Aorta (tissue), 5 donors: ENCODE measurements around the gene SCGB3A1. TPM values are rescaled to one million over a fixed set of nuclear protein-coding genes. Genes with fewer than 3 reads are reported as not detected.
A peak's percentile ranks its signal among the peaks of the same experiment; 100 is the strongest.

Source experiments
- ATAC-seq: fragments of 200-7000 bp; cut with Tn5 transposase; one replicate; pipeline ENCODE4 v1.9.1; 2022; ENCODE audit warnings: moderate library complexity; ENCODE audit not compliant: low FRiP score
- DNase-seq, 2 donors: peaks; one replicate each; pipeline ENCODE4 v3.0.0-alpha.2; 2020
- H3K27ac ChIP-seq, 2 donors: one replicate each; pipeline ENCODE4 v1.5.1; 2013; ENCODE audit warnings: low read length in 2 of 2, mild to moderate bottlenecking in 2 of 2, moderate library complexity in 2 of 2, control low read depth in 1 of 2, inconsistent platforms in 1 of 2, low read depth in 1 of 2
- H3K27me3 ChIP-seq, 2 donors: one replicate each; pipeline ENCODE4 v1.6.1; 2013; ENCODE audit warnings: control low read depth in 1 of 2, low read length in 1 of 2, mild to moderate bottlenecking in 1 of 2, moderate library complexity in 1 of 2; ENCODE audit not compliant: insufficient read depth in 2 of 2, control insufficient read depth in 1 of 2
- H3K36me3 ChIP-seq, 2 donors: one replicate each; pipeline ENCODE4 v1.6.1; 2013; ENCODE audit warnings: control low read depth in 1 of 2, low read length in 1 of 2, mild to moderate bottlenecking in 1 of 2; ENCODE audit not compliant: insufficient read depth in 2 of 2, control insufficient read depth in 1 of 2
- H3K4me1 ChIP-seq, 2 donors: one replicate each; pipeline ENCODE4 v1.6.1; 2013; ENCODE audit warnings: low read length in 2 of 2, control low read depth in 1 of 2, mild to moderate bottlenecking in 1 of 2, moderate library complexity in 1 of 2; ENCODE audit not compliant: insufficient read depth in 2 of 2, control insufficient read depth in 1 of 2
- H3K4me3 ChIP-seq, 2 donors: one replicate each; pipeline ENCODE4 v1.5.1; 2013; ENCODE audit warnings: low read length in 2 of 2, control low read depth in 1 of 2, mild to moderate bottlenecking in 1 of 2
- H3K9me3 ChIP-seq: one replicate; pipeline ENCODE4 v1.6.1; 2013; ENCODE audit warnings: mild to moderate bottlenecking, low read length; ENCODE audit not compliant: control insufficient read depth
- WGBS, 2 donors: extraction: QIAGEN DNeasy Blood & Tissue Kit; methylation state at CpG; one replicate each; pipeline ENCODE4 v1.1.7; 2013; 5-methylcytosine and 5-hydroxymethylcytosine counted together
- intact Hi-C, 2 donors: fragments of 100-400 bp; cut with DNase I; formaldehyde crosslinking; loops; one replicate each; pipeline versions ENCODE4 v1.14.2 to v1.15.0; 2022
- polyA plus RNA-seq, 2 donors: library from polyadenylated mRNA; stranded (reverse); fragments of 200-250 nt; gene quantifications; one replicate each; pipeline ENCODE4 v1.2.3, GENCODE V29; 2013
- total RNA-seq, 2 donors: library from RNA; stranded (reverse); fragmentation: NEBNext Ultra II Directional; extraction: Animal tissue kit (Norgen Biotek cat#: 25700); gene quantifications; one replicate each; pipeline ENCODE4 v1.2.1, GENCODE V29; 2021
- donor health status: healthy with polysubstance abuse.
- donor health status: Bipolar disorder and iron deficiency.
- donor health status: DM: no; HTN: no; CAD: no.
- donor health status: DM: no; HTN: no; CAD: no.
- donor health status: DM: yes; HTN: yes; CAD: no.

The SCGB3A1 gene
- total and polyA plus RNA-seq, 4 donors: 2.0 TPM; not detected in 3

DNA sequence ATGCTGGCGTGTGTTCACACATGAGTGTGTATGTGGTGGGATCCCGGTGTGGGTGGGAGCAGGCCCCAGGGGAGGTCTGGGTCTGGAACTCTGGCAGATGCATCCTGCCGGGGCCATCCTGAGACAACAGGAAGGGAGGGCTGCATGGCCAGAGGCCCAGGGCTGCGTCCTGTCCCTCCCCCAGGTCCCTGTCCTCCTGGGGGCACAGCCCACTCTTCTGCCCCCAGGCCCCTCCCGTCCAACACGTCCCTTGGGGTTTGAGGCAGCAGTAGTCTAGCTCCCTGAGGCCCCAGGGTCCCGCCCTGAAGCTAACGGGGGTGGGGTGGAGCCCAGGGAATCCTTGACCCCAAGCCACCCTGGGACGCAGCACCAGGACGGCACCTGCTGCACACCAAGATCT, 41.5 kb upstream of the SCGB3A1 start:
- Histone ChIP-seq H3K36me3 (no peaks in the 10 kb centered on the region), H3K9me3 (no peaks in the 10 kb centered on the region), H3K4me1 (no peaks in the 10 kb centered on the region), H3K27me3 (no peaks in the 10 kb centered on the region), H3K27ac (no peak overlapping the region), H3K4me3 (no peak overlapping the region)
- DNase-seq (peak in 1 of 2 donors; percentile 28), ATAC-seq (peak; percentile 5)
- WGBS, 2 donors: 78 to 81% methylated on average over 8 to 10 of the region's 10 CpGs
- intact Hi-C loops: no loop called here

DNA sequence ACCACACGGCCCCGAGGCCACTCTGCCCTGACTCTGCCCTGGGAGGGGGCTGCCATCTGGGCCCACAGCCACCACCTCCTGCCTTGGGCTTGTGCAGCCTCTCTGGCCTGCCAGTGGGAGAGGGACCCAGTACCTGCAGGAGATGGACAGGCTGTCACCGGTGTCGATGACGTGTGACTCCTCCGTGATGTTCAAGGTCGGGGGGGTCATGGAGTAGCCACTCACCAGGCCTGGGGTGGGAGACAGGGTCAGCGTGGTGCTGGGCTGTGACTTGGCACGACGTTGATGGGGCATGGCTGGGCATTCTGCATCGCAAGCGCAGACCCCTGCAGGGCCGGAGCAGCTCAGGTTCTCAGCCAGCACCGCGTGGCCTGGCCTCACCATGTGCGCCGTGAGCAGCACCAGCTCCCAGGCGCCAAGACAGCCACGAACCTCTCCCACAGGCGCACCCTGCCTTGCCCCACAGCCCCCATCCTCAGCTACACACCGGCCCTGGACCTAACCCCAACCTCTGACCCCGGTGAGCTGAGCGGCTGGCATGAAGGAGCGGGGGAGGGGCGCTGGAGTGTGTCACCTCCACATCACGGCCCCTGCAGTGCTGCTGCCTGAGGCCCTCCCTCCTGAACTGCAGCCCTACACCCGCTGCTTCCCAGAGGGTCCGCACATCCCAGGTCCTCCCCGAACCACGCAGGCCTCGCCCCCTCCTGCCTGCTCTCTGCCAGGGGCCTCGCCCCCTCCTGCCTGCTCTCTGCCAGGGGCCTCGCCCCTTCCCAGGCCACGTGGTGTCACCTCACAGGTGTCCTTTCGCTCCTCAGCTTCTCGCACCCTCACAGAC, 40.5 kb upstream of the SCGB3A1 start:
- H3K27me3 ChIP-seq: no peaks in the 10 kb centered on the region
- DNase-seq (peak in 1 of 2 donors; percentile 31), ATAC-seq (no peak)
- H3K9me3 ChIP-seq: no peaks in the 10 kb centered on the region
- no peaks in the 10 kb centered on the region for H3K36me3 ChIP-seq
- H3K4me3 ChIP-seq: no peak overlapping the region
- intact Hi-C loops: no loop called here
- H3K4me1 ChIP-seq: no peaks in the 10 kb centered on the region
- H3K27ac ChIP-seq: no peak overlapping the region
- WGBS, 2 donors: 70 to 75% methylated on average over 35 to 36 of the region's 36 CpGs

DNA sequence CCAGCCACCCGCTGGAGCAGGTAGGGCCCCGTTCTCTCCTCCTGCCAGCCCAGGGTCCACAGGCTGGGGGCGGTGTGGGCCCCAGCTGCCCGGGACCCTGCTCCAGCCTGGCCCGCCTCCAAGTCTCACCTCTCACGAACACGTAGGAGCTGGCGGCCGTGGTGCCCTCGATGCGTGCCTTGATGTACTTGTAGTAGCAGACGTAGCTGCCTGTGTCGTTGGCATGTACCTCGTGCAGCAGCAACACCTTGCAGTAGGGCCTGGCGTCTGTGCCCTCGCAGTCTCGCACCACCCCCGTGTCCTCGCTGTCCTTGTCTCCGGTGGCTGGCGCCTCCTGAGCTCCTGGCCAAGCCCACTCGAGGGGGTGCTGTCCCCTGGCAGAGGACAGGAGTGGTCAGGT, 39.1 kb upstream of the SCGB3A1 start:
- Histone ChIP-seq H3K4me1 (no peaks in the 10 kb centered on the region), H3K27ac (no peak overlapping the region), H3K4me3 (no peak overlapping the region), H3K36me3 (no peaks in the 10 kb centered on the region), H3K9me3 (no peaks in the 10 kb centered on the region), H3K27me3 (no peaks in the 10 kb centered on the region)
- WGBS, 2 donors: 86 to 89% methylated on average over 22 of the region's 22 CpGs
- DNase-seq (peak in 1 of 2 donors; percentile 46), ATAC-seq (no peak)
- intact Hi-C loops: no loop called here

DNA sequence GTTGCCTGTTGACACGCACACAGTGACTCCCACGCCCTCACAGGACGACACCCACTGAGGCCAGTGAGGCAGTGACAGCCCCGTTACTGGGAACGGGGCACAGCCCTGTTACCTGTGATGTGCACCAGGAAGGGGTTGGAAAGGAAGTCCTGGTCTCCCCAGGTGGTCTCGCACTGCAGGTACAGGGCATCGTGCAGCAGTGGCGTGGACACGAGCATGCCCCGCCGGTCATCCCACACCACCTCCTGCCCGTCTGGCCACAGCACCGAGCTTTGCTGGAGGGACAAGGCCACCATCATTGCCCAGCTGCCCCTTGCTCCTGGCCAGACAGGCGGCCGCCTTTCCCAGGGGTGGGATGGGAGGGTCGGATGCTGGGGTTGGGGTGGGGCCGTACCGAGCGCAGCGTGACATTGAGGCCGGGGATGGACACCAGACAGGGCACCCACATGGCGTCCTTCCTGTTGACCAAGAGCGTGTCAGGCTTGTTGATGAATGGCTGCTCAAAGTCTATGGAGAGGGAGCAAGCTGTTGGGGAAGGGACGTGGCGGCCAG, 38.6 kb upstream of the SCGB3A1 start:
- WGBS, 2 donors: 87% methylated on average over 25 of the region's 25 CpGs
- Histone ChIP-seq H3K4me3 (no peak overlapping the region), H3K4me1 (no peaks in the 10 kb centered on the region), H3K9me3 (no peaks in the 10 kb centered on the region), H3K27ac (no peak overlapping the region), H3K27me3 (no peaks in the 10 kb centered on the region), H3K36me3 (no peaks in the 10 kb centered on the region)
- ATAC-seq (no peak), DNase-seq (peak in 1 of 2 donors; percentile 36)
- intact Hi-C loops: no loop called here

DNA sequence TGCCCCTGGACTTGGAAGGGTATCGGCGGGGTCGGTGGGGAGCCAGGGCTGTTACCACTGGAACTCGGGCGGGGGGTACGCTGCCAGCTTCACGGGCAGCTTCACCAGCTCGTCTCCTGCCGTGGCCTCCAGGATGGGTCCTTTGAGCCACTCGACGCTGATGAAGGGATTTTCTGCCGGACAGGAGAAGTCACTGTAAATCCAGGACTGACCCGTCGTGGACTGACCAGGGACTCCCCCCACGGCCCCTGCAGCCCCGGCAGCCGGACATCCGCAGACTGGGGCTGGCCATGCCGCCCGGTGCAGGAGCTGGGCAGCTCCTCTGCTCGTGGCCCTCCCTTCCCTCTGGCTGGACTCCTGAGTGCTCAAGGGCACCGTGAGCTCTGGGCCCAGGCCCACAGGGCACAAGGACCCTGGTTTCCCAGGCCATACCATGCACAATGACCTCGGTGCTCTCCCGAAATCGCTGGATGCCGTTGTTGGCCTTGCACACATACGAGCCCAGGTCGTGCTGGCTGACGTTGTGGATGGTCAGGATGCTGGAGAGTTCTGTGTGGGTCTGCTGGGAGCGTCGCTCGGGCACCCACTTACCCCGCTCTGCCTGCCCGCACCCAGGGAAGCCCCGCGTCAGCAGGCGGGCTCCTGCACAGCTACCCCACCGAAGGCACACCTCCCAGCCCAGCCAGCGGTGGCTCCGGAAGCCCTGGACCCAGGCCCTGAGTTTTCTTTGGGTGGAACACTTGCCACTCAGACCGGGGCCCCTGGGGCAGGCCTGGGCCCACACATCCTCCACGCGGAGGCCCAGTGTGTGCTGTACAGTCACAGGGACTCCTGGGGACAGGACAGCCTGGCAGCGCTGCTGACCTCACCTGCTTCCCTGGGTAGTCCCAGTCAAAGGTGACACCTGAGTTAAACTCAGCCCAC, 37.8 kb upstream of the SCGB3A1 start:
- no peaks in the 10 kb centered on the region for H3K9me3 ChIP-seq
- ATAC-seq (no peak), DNase-seq (peak in 1 of 2 donors; percentile 20)
- no peak overlapping the region for H3K27ac ChIP-seq
- no peak overlapping the region for H3K4me3 ChIP-seq
- no peaks in the 10 kb centered on the region for H3K27me3 ChIP-seq
- H3K4me1 ChIP-seq: no peaks in the 10 kb centered on the region
- 87% methylated on average over 44 of the region's 44 CpGs for WGBS, 2 donors
- no peaks in the 10 kb centered on the region for H3K36me3 ChIP-seq
- intact Hi-C loops: no loop called here

DNA sequence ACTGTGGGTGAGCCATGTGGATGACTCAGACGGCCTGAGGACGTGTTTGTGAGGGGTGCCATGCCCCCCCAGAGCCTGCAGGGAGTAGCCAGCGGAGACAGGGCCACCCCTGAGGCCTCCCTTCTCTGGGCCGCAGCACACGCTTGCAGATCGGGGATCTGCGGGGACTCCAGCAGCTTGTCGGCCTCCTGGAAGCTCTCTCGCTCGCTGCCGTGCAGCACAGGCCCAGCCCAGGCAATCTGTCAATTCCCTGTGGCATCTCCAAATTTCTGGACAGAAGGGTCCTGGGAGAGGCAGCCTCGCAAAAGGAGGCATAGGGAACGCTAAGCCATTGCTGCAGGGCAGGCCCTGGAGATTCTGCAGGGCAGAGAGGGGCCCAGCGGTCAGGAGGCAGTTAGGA, 36.9 kb upstream of the SCGB3A1 start:
- ATAC-seq (no peak), DNase-seq (no peak)
- Histone ChIP-seq H3K4me1 (no peaks in the 10 kb centered on the region), H3K36me3 (no peaks in the 10 kb centered on the region), H3K27me3 (no peaks in the 10 kb centered on the region), H3K4me3 (no peak overlapping the region), H3K27ac (no peak overlapping the region), H3K9me3 (no peaks in the 10 kb centered on the region)
- WGBS, 2 donors: 81 to 83% methylated on average over 14 of the region's 14 CpGs
- intact Hi-C loops: no loop called here

DNA sequence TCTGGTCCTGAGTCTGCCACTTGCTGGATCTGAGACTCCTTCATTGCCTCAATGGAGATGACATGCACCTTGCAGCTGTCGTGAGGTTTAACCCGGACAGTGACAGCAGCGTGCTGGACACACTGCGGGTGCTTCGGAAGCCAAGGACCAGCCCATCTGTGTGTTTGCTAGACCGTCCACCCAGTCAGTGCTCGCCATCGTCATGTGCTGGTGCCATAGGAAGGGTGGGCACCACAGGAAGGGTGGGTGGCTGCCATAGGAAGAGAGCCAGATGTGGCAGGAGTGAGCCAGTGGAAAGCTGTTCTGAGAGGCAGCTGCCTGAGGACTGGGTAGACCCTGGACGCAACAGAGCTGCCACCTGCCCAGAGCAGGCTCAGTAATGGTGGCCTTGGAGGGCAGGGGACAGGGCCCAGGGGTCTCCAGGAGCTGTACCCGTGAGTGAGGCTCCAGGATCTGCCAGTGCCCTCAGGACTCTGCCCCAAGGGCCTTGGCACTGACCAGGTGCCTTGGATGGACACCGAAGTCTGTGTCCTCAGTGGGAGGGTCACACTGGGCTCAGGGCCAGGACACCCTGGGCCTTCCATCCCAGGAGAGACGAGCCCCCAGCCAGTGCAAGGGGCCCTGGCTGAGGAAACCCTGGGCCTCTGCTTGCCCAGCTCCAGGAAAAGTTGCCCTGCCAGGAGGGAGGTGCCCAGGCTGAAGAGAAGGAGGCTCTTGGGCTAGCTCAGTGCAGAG, 36.3 kb upstream of the SCGB3A1 start:
- no peaks in the 10 kb centered on the region for H3K27me3 ChIP-seq
- no peaks in the 10 kb centered on the region for H3K4me1 ChIP-seq
- no peaks in the 10 kb centered on the region for H3K9me3 ChIP-seq
- no peak overlapping the region for H3K27ac ChIP-seq
- WGBS, 2 donors: 85 to 89% methylated on average over 12 of the region's 12 CpGs
- intact Hi-C loops: no loop called here
- DNase-seq (no peak), ATAC-seq (no peak)
- H3K4me3 ChIP-seq: no peak overlapping the region
- no peaks in the 10 kb centered on the region for H3K36me3 ChIP-seq

DNA sequence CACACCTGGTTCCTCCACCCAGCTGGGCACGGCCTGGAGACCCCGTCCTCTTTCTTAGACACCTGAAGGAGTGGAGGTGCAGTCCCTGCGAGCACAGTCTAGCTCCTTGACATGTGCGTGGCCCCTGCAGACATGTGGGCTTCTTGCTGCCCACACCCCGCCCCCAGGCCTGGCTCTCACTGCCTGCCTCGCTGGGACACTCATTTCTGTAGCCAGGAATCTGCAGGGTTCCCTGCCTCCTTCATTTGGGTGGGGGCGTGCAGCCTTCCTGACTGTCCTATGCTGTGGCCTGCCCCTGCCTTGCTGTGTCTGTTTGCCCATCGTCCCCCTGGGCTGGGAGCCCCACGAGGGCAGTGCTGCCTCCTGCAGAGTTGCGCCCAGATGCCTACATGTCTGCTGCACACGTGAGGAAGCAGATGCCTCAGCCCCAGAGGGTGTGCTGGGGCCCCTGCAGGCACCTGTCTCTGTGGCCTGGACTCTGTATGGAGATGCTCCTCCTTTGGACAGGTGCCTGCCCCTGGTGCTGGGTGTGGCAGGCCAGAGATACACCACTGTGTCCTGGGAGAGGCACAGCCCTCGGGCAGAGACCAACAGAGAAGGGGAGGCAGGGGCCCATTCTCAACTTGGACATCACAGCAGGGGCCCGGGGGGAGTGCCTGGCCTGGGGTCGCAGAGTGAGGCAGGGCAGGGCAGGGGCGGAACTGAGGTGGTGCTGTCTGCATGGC, 35.5 kb upstream of the SCGB3A1 start:
- H3K27me3 ChIP-seq: no peaks in the 10 kb centered on the region
- no peaks in the 10 kb centered on the region for H3K9me3 ChIP-seq
- DNase-seq (no peak), ATAC-seq (no peak)
- no peaks in the 10 kb centered on the region for H3K36me3 ChIP-seq
- H3K27ac ChIP-seq: no peak overlapping the region
- 79 to 80% methylated on average over 15 of the region's 15 CpGs for WGBS, 2 donors
- intact Hi-C loops: no loop called here
- H3K4me1 ChIP-seq: no peaks in the 10 kb centered on the region
- no peak overlapping the region for H3K4me3 ChIP-seq
